Measurements from ENCODE around the gene MPO. TPM values are rescaled to one million over a fixed set of nuclear protein-coding genes. Genes with fewer than 3 reads are reported as not detected.
A peak's percentile ranks its signal among the peaks of the same experiment; 100 is the strongest.

MPO gene
- polyA plus RNA-seq, 2 of the 4 experiments (the other 2 are of a cell fraction) = not detected

GRCh38 chr17:58283674-58284612 lies 3.2 kb upstream of the MPO start:
- DNase-seq (ENCODE audit: low read depth in 1 of 2, low spot score in 1 of 2) = no peak
- no peak for FAIRE-seq
- CTCF ChIA-PET = interaction anchor here (0.5 to 3.1 kb wide), 7 partner anchors 9 to 304 kb away, joined by 3 to 12 read pairs (median 3); partner anchors contain the start of gene RNF43

DNA sequence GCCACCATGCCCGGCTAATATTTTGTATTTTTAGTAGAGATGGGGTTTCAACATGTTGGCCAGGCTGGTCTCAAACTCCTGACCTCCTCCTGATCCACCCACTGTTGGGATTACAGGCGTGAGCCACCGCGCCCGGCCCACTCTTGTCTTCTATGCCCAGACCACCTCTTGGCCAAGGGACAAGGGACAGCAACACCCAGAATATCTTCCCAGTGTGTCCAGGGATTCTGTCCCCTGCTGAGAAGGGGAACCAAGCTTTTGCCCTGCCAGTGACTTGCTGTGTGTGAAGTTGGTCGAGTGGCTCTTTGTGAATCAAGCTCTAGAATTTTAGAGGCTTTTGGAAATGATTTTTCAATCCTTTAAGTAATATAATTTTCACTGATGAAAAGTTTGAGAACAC lies 1.7 kb upstream of the MPO start:
- Histone ChIP-seq H3K4me1 (no peaks in the 10 kb centered on the region), H3K4me2 (no peak overlapping the region), H3K4me3 (no peak overlapping the region), H3K9me3 (no peaks in the 10 kb centered on the region), H3K27ac (no peak overlapping the region)
- no peak for DNase-seq (ENCODE audit: low read depth in 1 of 2, low spot score in 1 of 2)
- CTCF ChIA-PET = interaction anchor here (3.0 kb wide), 1 partner anchor 35 kb away, joined by 8 read pairs; no protein-coding TSS in a partner anchor
- no peak for TF ChIP-seq BHLHE40 (IDR thresholded peaks at IDR 0.05; ENCODE audit: low read depth, low read length)
- no peak for TF ChIP-seq SMC3 (IDR thresholded peaks at IDR 0.05)
- no peak for TF ChIP-seq EP300 (IDR thresholded peaks at IDR 0.05)
- TF ChIP-seq EHF (CRISPR knock-in tag; IDR thresholded peaks at IDR 0.05) = no peak
- TF ChIP-seq NR3C1 (IDR thresholded peaks at IDR 0.05) = no peak
- TF ChIP-seq TFCP2L1 (CRISPR knock-in tag; IDR thresholded peaks at IDR 0.05) = no peak
- no peak for TF ChIP-seq JUN (IDR thresholded peaks at IDR 0.05)
- TF ChIP-seq ZNF302 (CRISPR knock-in tag; IDR thresholded peaks at IDR 0.05) = no peak
- TF ChIP-seq NFE2L2 (conservative IDR thresholded peaks at IDR 0.05; ENCODE audit: low read length) = no peak
- TF ChIP-seq PHF8 (IDR thresholded peaks at IDR 0.05; ENCODE audit: borderline replicate concordance, low read depth) = no peak
- no peak for FAIRE-seq
- POLR2A ChIA-PET = no interaction called here
- 59% methylated on average over 6 of the region's 6 CpGs for WGBS (ENCODE audit: missing lambda C conversion rate)
- no peak for ATAC-seq

More at GRCh38 chr17:58283674-58284612, 3.2 kb upstream of the MPO start:
- WGBS (ENCODE audit: missing lambda C conversion rate) = 49% methylated on average over 12 of the region's 12 CpGs
- H3K4me2 ChIP-seq = no peak overlapping the region
- no peaks in the 10 kb centered on the region for H3K9me3 ChIP-seq
- TF ChIP-seq MAZ (IDR thresholded peaks at IDR 0.05; ENCODE audit: borderline replicate concordance, low read depth, low read length) = no peak
- no peak for TF ChIP-seq ZFP36 (IDR thresholded peaks at IDR 0.05; ENCODE audit: borderline replicate concordance, partially characterized antibody)
- no peak overlapping the region for H3K4me3 ChIP-seq
- POLR2A ChIA-PET = no interaction called here
- H3K27ac ChIP-seq = no peak overlapping the region
- no peaks in the 10 kb centered on the region for H3K4me1 ChIP-seq
- ATAC-seq = peak in 1 of 2 experiments; percentile 17; a peak in 1 of 6 replicates

GRCh38 chr17:58281511-58282011 lies 826 bp upstream of the MPO start:
- H3K9me3 ChIP-seq = no peaks in the 10 kb centered on the region
- ChIA-PET POLR2A (no interaction called here), CTCF (interaction anchor here (0.5 to 3.0 kb wide), 5 partner anchors 10 to 167 kb away, joined by 3 to 10 read pairs (median 4); no protein-coding TSS in a partner anchor)
- no peak for ATAC-seq
- no peaks in the 10 kb centered on the region for H3K4me1 ChIP-seq
- no peak overlapping the region for H3K4me3 ChIP-seq
- DNase-seq (ENCODE audit: low read depth in 1 of 2, low spot score in 1 of 2) = no peak
- H3K27ac ChIP-seq = no peak overlapping the region
- H3K4me2 ChIP-seq = no peak overlapping the region
- TF ChIP-seq CBX8 (IDR thresholded peaks at IDR 0.05) (no peak), MAFK (IDR thresholded peaks at IDR 0.05; ENCODE audit: partially characterized antibody) (no peak), NPAS2 (CRISPR knock-in tag; IDR thresholded peaks at IDR 0.05; ENCODE audit: borderline replicate concordance) (no peak), JUNB (IDR thresholded peaks at IDR 0.05) (no peak), POLR2AphosphoS2 (conservative IDR thresholded peaks at IDR 0.05; ENCODE audit: low read length) (no peak), RFX5 (IDR thresholded peaks at IDR 0.05) (no peak)
- 38% methylated on average over 2 of the region's 2 CpGs for WGBS (ENCODE audit: missing lambda C conversion rate)
- no peak for FAIRE-seq

DNA sequence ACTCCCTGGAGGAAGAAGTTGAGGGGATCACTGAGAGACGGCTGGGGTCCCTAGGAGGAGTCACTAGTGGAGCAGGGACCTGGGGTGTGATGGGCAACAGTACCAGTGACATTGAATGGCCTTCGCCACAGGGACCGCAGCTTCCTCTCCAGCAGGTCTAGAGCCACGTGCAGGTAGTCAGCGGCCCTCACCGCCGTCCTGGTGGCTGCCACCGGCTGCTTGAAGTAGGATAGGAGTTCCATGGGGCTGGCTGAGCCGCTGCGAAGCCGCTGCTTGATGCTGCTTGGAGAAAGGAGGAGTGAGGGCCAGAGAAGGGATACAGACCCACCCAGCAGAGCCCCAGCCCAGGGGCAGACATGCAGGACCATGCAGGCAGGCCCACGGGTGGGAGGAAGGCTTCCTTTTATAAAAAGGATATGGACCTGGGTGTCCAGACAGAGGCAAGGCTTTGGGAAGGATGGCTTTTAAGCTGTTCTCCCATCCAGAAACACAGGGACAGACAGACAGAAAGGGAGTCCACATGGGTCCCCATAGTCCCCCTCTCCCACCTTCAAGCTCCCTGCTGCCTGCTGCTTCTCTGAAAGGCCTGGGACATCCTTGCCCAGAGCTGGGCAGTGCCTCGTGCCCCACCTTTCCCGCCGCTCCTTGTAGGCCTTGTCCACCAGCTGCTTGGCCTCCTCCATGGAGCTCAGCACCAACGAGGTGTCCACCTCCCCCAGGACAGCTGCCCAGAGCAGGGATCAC lies 827 bp downstream of the MPO start:
- CTCF ChIA-PET = interaction anchor here (0.6 to 3.0 kb wide), 6 partner anchors 8 to 38 kb away, joined by 3 to 10 read pairs (median 5); no protein-coding TSS in a partner anchor
- no peak overlapping the region for H3K4me3 ChIP-seq
- H3K4me2 ChIP-seq = no peak overlapping the region
- 0 out of 6 replicates have a peak, but pooled peaks of 1 of the 2 experiments have one; percentile 7 for ATAC-seq
- DNase-seq (ENCODE audit: low read depth in 1 of 2, low spot score in 1 of 2) = no peak
- H3K27ac ChIP-seq = no peak overlapping the region
- no peak for FAIRE-seq
- no peaks in the 10 kb centered on the region for H3K4me1 ChIP-seq
- H3K9me3 ChIP-seq = no peaks in the 10 kb centered on the region
- POLR2A ChIA-PET = no interaction called here
- 48% methylated on average over 16 of the region's 16 CpGs for WGBS (ENCODE audit: missing lambda C conversion rate)
- TF ChIP-seq HEYL (CRISPR knock-in tag; IDR thresholded peaks at IDR 0.05) = no peak
- no peak for TF ChIP-seq RAD21 (conservative IDR thresholded peaks at IDR 0.05 in 1 of 2, IDR thresholded peaks at IDR 0.05 in 1 of 2)
- no peak for TF ChIP-seq ATOH8 (CRISPR knock-in tag; IDR thresholded peaks at IDR 0.05; ENCODE audit: low read depth)
- no peak for TF ChIP-seq RNF2 (IDR thresholded peaks at IDR 0.05; ENCODE audit: borderline replicate concordance, low read depth)
- TF ChIP-seq CHD2 (IDR thresholded peaks at IDR 0.05; ENCODE audit: low read length, partially characterized antibody) = no peak
- TF ChIP-seq POLR2AphosphoS2 (conservative IDR thresholded peaks at IDR 0.05; ENCODE audit: low read length) = no peak
- no peak for TF ChIP-seq NR3C1 (IDR thresholded peaks at IDR 0.05)
- no peak for TF ChIP-seq JUN (IDR thresholded peaks at IDR 0.05)
- TF ChIP-seq POLR2A (IDR thresholded peaks at IDR 0.05; ENCODE audit: low read length) = no peak

All from A549 (cell line).